OCI-LY3 (cell line): ENCODE results near the gene EML4.

Experiments used
- H2AFZ ChIP-seq: fragments of 200-600, 300-600 bp; shearing (Covaris generic); 2 replicates; pipeline ENCODE4 v1.6.0; 2014; ENCODE audit warnings: antibody characterized with exemption, low read depth, low read length
- H3K27ac ChIP-seq: fragments of 200-600, 300-600 bp; sonication (generic); 2 replicates; pipeline ENCODE4 v1.5.1; 2014; ENCODE audit warnings: mild to moderate bottlenecking, low read length, moderate library complexity, mixed read lengths
- H3K27me3 ChIP-seq: fragments of 200-600, 300-600 bp; sonication (generic); 2 replicates; pipeline ENCODE4 v1.6.1; 2014; ENCODE audit warnings: low read depth, low read length, mixed read lengths
- H3K36me3 ChIP-seq: fragments of 200-600, 300-600 bp; sonication (generic); replicated peaks from 2 replicates; pipeline ENCODE3; 2014; ENCODE audit warnings: low read depth, low read length, mixed read lengths
- H3K4me1 ChIP-seq: fragments of 300-600, 200-600 bp; sonication (generic); 2 replicates; pipeline ENCODE4 v1.6.1; 2014; ENCODE audit warnings: low read length, mixed read lengths
- H3K4me2 ChIP-seq: fragments of 200-600, 300-600 bp; sonication (generic); 2 replicates; pipeline ENCODE4 v1.6.1; 2014; ENCODE audit warnings: low read length, mixed read lengths
- H3K4me3 ChIP-seq: fragments of 300-600, 200-600 bp; sonication (generic); 2 replicates; pipeline ENCODE4 v1.5.1; 2014; ENCODE audit warnings: antibody characterized with exemption, mild to moderate bottlenecking, low read length, moderate library complexity
- H3K79me2 ChIP-seq: fragments of 300-600, 200-600 bp; shearing (Covaris generic); 2 replicates; pipeline ENCODE4 v1.6.1; 2014; ENCODE audit warnings: mild to moderate bottlenecking, low read length, mixed read lengths
- H3K9ac ChIP-seq: fragments of 300-600, 200-600 bp; shearing (Covaris generic); 2 replicates; pipeline ENCODE4 v1.6.0; 2014; ENCODE audit warnings: mild to moderate bottlenecking, low read length, moderate library complexity
- H3K9me3 ChIP-seq: fragments of 200-600, 300-600 bp; shearing (Covaris generic); 2 replicates; pipeline ENCODE4 v1.6.1; 2014; ENCODE audit warnings: low read length, mixed read lengths; ENCODE audit not compliant: insufficient read depth
- H4K20me1 ChIP-seq: fragments of 200-600, 300-600 bp; sonication (generic); 2 replicates; pipeline ENCODE4 v1.6.1; 2016; ENCODE audit warnings: low read length, mixed read lengths; ENCODE audit not compliant: insufficient read depth
- EZH2phosphoT487 ChIP-seq: fragments of 200-600 bp; shearing (Covaris generic); IDR thresholded peaks from 2 replicates; pipeline ENCODE4 v1.6.1; 2018; ENCODE audit warnings: antibody characterized with exemption, mixed run types, low read depth
- TF ChIP-seq, protein P1 (sequence below): fragments of 200-600, 300-600 bp; sonication (generic); IDR thresholded peaks from 2 replicates; pipeline ENCODE4 v1.5.1; 2014; ENCODE audit warnings: antibody characterized with exemption, low read length, low read depth

Gene EML4

DNA sequence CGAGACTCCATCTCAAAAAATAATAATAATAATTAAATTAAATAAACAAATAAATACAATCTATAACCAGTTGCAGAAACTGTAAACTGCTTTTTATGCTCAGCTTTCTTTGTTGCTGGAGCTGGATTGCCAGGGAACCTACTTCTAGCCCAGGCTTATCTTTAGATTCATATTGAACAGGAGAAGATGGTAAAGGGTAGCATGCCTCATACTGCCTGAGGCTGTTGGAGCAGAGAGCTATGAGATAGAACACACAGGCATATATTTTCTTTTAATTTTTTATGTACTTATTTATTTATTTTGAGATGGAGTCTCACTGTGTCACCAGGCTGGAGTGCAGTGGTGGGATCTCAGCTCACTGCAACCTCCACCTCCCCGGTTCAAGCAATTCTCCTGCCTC is 28.7 kb upstream of the EML4 start:
- Histone ChIP-seq H3K9me3 (no peaks in the 10 kb centered on the region), H2AFZ (no peak overlapping the region), H3K27me3 (0 out of 2 replicates have a peak, but pooled peaks cover 4% of the 10 kb centered on the region), H3K4me1 (peaks cover 29% of the 10 kb centered on the region), H4K20me1 (no peaks in the 10 kb centered on the region), H3K4me3 (no peak overlapping the region), H3K79me2 (no peaks in the 10 kb centered on the region), H3K27ac (no peak overlapping the region), H3K9ac (no peak overlapping the region), H3K36me3 (no peaks in the 10 kb centered on the region), H3K4me2 (no peak overlapping the region)
- TF ChIP-seq, protein P1, sequence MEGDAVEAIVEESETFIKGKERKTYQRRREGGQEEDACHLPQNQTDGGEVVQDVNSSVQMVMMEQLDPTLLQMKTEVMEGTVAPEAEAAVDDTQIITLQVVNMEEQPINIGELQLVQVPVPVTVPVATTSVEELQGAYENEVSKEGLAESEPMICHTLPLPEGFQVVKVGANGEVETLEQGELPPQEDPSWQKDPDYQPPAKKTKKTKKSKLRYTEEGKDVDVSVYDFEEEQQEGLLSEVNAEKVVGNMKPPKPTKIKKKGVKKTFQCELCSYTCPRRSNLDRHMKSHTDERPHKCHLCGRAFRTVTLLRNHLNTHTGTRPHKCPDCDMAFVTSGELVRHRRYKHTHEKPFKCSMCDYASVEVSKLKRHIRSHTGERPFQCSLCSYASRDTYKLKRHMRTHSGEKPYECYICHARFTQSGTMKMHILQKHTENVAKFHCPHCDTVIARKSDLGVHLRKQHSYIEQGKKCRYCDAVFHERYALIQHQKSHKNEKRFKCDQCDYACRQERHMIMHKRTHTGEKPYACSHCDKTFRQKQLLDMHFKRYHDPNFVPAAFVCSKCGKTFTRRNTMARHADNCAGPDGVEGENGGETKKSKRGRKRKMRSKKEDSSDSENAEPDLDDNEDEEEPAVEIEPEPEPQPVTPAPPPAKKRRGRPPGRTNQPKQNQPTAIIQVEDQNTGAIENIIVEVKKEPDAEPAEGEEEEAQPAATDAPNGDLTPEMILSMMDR, result no peak

DNA sequence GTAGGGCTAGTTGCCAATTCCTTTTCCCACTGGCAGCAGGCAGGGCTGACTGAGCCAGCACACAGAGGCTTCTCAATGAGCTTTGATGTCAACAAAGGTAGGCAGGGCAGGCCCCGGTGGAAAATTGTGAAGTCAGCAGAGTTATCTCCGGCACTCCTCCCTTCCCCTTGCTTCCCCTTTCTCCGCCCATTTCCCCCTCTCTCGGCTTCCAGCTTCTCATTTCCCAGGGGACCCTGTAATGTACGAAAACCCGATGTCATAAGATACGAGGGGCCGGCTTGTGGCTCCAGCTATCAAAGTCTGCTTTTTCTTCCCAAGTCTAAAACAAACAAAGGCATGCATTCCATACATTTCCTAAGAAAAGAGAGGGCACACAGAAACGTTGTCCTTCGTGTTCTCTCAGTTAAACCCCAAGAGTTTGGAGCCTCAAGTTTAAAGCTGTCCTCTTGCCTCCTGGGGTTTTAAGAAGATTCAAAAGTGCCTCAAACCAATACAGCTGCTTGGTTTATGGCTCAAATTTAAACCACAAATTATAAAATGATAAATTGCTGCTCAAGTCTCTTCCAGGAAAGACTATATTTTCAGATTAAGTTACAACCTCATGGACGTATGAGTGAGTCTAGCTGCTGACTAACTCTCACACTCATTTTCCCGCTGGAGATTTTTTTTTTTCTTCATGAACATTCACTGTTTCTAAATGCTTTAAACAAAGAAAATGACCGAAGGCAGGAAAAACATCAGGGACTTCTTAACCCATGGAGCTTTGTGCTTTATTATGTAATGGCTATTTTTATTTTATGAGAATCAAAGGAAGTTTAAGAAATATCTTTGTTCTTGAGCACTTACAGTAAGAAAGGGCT is 27.2 kb upstream of the EML4 start:
- Histone ChIP-seq H3K27ac (no peak overlapping the region), H3K27me3 (0 out of 2 replicates have a peak, but pooled peaks cover 4% of the 10 kb centered on the region), H4K20me1 (no peaks in the 10 kb centered on the region), H3K9me3 (no peaks in the 10 kb centered on the region), H3K9ac (no peak overlapping the region), H3K36me3 (no peaks in the 10 kb centered on the region), H2AFZ (peak overlapping the region; percentile 10; the same call in 1 of the 2 replicates), H3K4me2 (peak overlapping the region; percentile 51), H3K79me2 (no peaks in the 10 kb centered on the region), H3K4me3 (peak overlapping the region; percentile 6), H3K4me1 (peaks cover 14% of the 10 kb centered on the region)
- TF ChIP-seq EZH2phosphoT487, result no peak
- TF ChIP-seq, protein P1, result no peak

DNA sequence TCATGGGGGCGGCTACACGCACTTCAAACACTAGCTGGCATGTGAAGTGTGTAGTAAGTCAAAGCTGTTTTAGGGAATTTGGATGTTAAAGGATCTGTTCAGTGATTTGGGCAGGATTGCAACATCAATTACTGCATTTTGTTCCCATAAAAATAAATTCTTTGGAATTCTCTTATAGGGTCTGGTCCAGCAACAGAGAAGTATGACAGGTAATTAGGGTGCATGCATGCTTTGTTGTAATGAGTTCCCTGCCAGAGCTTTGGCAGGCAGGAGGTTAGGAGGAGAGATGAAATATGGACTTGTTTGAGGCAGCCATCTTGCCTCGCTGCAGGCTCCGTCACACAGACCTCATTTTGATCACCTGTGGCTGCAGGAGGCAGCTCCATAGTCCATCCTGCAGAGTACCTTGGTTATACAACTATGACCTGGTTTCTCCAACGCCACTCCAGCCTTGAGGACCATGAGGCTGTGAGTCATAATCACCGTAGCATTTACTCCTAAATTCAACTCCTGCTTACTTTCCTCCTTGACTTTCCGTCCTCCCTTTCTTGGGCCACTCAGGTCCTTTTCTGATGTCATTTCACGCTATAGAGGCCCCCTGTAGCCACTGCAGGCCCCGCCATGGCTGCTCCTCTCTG is 26.5 kb upstream of the EML4 start:
- Histone ChIP-seq H4K20me1 (no peaks in the 10 kb centered on the region), H3K27me3 (0 out of 2 replicates have a peak, but pooled peaks cover 4% of the 10 kb centered on the region), H3K4me2 (no peak overlapping the region), H3K79me2 (no peaks in the 10 kb centered on the region), H3K4me1 (peaks cover 13% of the 10 kb centered on the region), H2AFZ (no peak overlapping the region), H3K9me3 (no peaks in the 10 kb centered on the region), H3K4me3 (no peak overlapping the region), H3K9ac (no peak overlapping the region), H3K27ac (no peak overlapping the region), H3K36me3 (no peaks in the 10 kb centered on the region)
- TF ChIP-seq, protein P1, result no peak
- TF ChIP-seq EZH2phosphoT487, result no peak

DNA sequence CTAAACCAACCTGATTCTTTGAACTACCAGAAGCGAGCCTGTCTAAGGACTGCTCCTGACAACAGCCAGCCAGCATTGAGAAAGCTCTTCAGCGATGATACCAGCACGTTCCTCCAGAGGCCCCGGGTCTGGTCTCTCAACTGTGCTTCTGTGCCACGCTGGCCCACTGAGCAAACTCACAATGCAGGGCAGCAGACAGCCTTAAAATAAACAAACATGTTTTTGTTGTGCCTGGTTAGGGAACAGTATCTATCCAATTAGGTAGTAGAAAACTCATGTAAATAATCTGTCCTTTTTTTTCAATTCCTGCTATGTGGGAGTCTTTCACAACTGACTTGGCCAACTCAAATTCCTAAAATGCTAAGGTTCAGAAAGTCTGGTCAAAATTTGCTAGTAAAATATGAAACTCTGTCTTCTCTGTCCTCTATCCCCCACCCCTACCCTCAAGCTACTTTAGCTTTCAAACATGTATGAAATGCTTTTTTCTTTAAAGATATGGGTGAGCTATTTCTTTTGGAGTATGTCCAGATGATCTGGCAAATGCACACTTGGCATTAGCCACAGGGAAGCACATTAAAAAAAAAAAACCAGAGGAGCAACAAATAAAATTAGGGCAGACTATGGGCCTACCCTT is 21.4 kb upstream of the EML4 start:
- Histone ChIP-seq H3K4me3 (no peak overlapping the region), H3K4me1 (peaks cover 4% of the 10 kb centered on the region; the same call in 1 of the 2 replicates), H2AFZ (no peak overlapping the region), H3K27me3 (no peaks in the 10 kb centered on the region), H3K27ac (no peak overlapping the region), H3K79me2 (no peaks in the 10 kb centered on the region), H3K9ac (no peak overlapping the region), H3K36me3 (no peaks in the 10 kb centered on the region), H3K9me3 (no peaks in the 10 kb centered on the region), H4K20me1 (no peaks in the 10 kb centered on the region), H3K4me2 (no peak overlapping the region)
- TF ChIP-seq, protein P1, result no peak
- no peak for TF ChIP-seq EZH2phosphoT487
